Measurements from ENCODE around the gene CLEC18B.
"Not testable (repeated sequence)": the region's sequence is repeated elsewhere in the genome, so short reads cannot be mapped to it uniquely, and the experiment has no call there.

DNA sequence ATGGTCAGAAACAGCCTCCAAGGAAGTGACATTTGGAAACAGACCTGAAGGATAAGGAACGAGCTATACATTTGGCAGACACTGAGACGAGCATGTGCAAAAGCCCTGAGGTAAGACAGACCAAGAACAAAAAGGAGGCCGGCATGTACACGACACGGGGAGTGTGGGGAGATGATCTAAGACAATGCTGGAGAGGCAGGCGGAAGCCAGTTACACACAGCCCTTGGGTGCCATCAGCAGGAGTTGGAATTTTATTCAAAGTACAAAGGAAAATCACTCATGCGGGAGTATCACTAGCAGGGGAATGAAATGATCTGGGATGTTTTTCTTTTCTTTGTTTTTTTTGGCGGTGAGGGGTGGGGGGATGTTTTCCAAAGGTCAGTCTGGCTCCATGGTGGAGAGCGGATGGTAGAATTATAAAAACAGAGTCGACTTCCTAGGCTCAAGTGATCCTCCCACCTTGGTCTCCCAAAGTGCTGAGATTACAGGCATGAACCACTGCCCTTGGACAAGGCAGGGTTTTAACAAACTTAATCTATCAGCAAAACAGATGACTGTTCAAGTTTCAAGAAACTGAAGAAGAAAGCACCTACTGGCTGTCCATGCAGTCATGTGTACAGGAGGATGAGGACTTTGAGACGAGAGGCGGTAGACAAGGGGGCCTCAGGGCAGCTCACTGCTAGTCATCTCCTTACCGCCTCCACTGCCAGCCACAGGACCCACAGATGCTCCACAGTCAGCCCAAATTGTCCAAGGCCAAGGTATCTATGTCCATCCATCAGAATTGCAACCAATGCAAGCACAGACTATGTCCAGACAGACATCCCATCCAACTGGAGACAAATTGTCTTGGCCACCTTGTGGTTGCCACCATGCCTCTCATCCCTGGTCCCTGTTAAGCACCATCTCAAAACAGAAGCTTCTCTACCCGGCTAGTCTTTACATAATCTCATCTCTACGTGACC is 59.4 kb downstream of the CLEC18B start:
- TF ChIP-seq, protein P1, sequence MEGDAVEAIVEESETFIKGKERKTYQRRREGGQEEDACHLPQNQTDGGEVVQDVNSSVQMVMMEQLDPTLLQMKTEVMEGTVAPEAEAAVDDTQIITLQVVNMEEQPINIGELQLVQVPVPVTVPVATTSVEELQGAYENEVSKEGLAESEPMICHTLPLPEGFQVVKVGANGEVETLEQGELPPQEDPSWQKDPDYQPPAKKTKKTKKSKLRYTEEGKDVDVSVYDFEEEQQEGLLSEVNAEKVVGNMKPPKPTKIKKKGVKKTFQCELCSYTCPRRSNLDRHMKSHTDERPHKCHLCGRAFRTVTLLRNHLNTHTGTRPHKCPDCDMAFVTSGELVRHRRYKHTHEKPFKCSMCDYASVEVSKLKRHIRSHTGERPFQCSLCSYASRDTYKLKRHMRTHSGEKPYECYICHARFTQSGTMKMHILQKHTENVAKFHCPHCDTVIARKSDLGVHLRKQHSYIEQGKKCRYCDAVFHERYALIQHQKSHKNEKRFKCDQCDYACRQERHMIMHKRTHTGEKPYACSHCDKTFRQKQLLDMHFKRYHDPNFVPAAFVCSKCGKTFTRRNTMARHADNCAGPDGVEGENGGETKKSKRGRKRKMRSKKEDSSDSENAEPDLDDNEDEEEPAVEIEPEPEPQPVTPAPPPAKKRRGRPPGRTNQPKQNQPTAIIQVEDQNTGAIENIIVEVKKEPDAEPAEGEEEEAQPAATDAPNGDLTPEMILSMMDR (optimal IDR thresholded peaks at IDR 0.05 in 1 of 3, IDR thresholded peaks at IDR 0.05 in 1 of 3, conservative IDR thresholded peaks at IDR 0.05 in 1 of 3; ENCODE audit: extremely low read depth in 1 of 3, insufficient read depth in 2 of 3, low read length in 3 of 3) = not testable (repeated sequence)
- TF ChIP-seq EZH2 (IDR thresholded peaks at IDR 0.05; ENCODE audit: low read length) = not testable (repeated sequence)

All from keratinocyte (primary cell).